Measurements from ENCODE around the gene ZDHHC12.

ZDHHC12 gene
- total RNA-seq = 21.4 to 63.6 (median 33.7) reads per million in 17 experiments

GRCh38 chr9:128723866-128724743 is at the start of gene ZDHHC12:
TSS of gene ZDHHC12 (minus strand) at chr9:128724127. CDS start at chr9:128724093, 34 bp downstream.
- peak; percentile 98 to 99 (median 99) for DNase-seq

GRCh38 chr9:128773049-128773448 is 49.1 kb upstream of the ZDHHC12 start:
- no peak for DNase-seq

GRCh38 chr9:128771745-128772519 is 48.0 kb upstream of the ZDHHC12 start, which contains the start of gene ZER1:
TSS of gene ZER1 (minus strand) at chr9:128771927. CDS start at chr9:128755565, 16,362 bp downstream.
- DNase-seq = peak; percentile 95 to 98 (median 96)

- peak in 3 of 4 experiments; percentile 18 to 40 (median 21) for DNase-seq
These were observed 47.3 kb upstream of the ZDHHC12 start for GRCh38 chr9:128771094-128771721.

- no peak for DNase-seq
These were observed 46.5 kb upstream of the ZDHHC12 start for GRCh38 chr9:128770286-128771030.

GRCh38 chr9:128768606-128769005 is 44.7 kb upstream of the ZDHHC12 start:
- no peak for DNase-seq

- no peak for DNase-seq
These were observed 41.6 kb upstream of the ZDHHC12 start for GRCh38 chr9:128765499-128765898.

GRCh38 chr9:128764361-128764760 is 40.4 kb upstream of the ZDHHC12 start:
- DNase-seq = no peak

GRCh38 chr9:128762671-128763449 is 38.9 kb upstream of the ZDHHC12 start:
- DNase-seq = no peak

GRCh38 chr9:128757602-128758001 is 33.7 kb upstream of the ZDHHC12 start:
- peak in 1 of 4 experiments; percentile 18 for DNase-seq

- DNase-seq = no peak
These were observed 29.7 kb upstream of the ZDHHC12 start for GRCh38 chr9:128753627-128754026.

GRCh38 chr9:128750926-128751595 is 27.1 kb upstream of the ZDHHC12 start:
- no peak for DNase-seq

- DNase-seq = no peak
These were observed 23.3 kb upstream of the ZDHHC12 start for GRCh38 chr9:128747241-128747640.

GRCh38 chr9:128743421-128743820 is 19.5 kb upstream of the ZDHHC12 start:
- no peak for DNase-seq

GRCh38 chr9:128742401-128742800 is 18.5 kb upstream of the ZDHHC12 start:
- DNase-seq = no peak

- no peak for DNase-seq
These were observed 11.4 kb upstream of the ZDHHC12 start for GRCh38 chr9:128735373-128735772.

- DNase-seq = peak; percentile 76 to 81 (median 78)
These were observed 9.3 kb upstream of the ZDHHC12 start for GRCh38 chr9:128733256-128733655.

- DNase-seq = no peak
These were observed 8.6 kb upstream of the ZDHHC12 start for GRCh38 chr9:128732576-128732975.

GRCh38 chr9:128731691-128732090 is 7.8 kb upstream of the ZDHHC12 start:
- DNase-seq = no peak

- no peak for DNase-seq
These were observed 7.2 kb upstream of the ZDHHC12 start for GRCh38 chr9:128731093-128731492.

All from suppressor macrophage (primary cell).